Stimulated activated naive CD8-positive, alpha-beta T cell treated with anti-CD3 and anti-CD28 coated beads, Interleukin-15, amount 100 ng/mL, for 72 hours (primary cell): ENCODE data around the gene NDST3.

Experiments used
- ATAC-seq: fragments of 150-1000 bp; cut with Tn5 transposase; 2 replicates; pipeline ENCODE4 v1.10.0; 2021; ENCODE audit warnings: mild to moderate bottlenecking, moderate library complexity
- DNase-seq, 2 donors: peaks; one replicate each; pipeline ENCODE4 v3.0.0; 2021 to 2022
- H3K27ac Mint-ChIP-seq, 2 donors: one replicate each; pipeline ENCODE4 v1.8.0; 2022; ENCODE audit warnings: mild to moderate bottlenecking in 2 of 2, mixed read lengths in 2 of 2, moderate library complexity in 2 of 2
- H3K27me3 Mint-ChIP-seq: one replicate; pipeline ENCODE4 v1.8.0; 2022; ENCODE audit warnings: mixed read lengths
- H3K4me1 Mint-ChIP-seq: one replicate; pipeline ENCODE4 v1.8.0; 2022; ENCODE audit warnings: mild to moderate bottlenecking, mixed read lengths
- H3K4me3 Mint-ChIP-seq, 2 donors: one replicate each; pipeline ENCODE4 v1.8.0; 2022; ENCODE audit warnings: mild to moderate bottlenecking in 2 of 2, mixed read lengths in 2 of 2, moderate library complexity in 1 of 2
- H3K9me3 Mint-ChIP-seq, 2 donors: one replicate each; pipeline ENCODE4 v1.8.0; 2022; ENCODE audit warnings: mixed read lengths in 2 of 2

NDST3 gene

DNA sequence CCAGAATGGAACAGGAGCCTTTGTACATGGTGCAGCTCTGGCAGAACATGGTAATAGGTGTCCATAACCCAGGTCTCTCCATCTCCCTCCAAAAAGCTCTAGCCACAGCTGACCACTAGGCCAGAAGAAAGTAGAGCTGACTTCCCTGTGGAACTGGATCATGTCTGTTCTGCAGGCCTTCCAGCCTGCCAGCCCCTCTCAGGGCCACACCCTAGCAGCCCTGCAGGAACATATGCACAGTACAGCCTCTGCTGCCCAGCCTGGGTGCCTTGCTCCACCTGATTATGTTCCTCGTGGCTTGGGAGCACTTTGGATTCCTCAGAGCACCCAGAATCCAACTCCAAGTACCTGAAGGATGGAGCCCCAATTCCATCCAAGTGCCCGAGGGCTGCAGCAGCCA lies 12.0 kb downstream of the NDST3 start:
- ATAC-seq (no peak), DNase-seq (no peak)
- no peaks in the 10 kb centered on the region for H3K4me1 Mint-ChIP-seq
- no peak overlapping the region for H3K27ac Mint-ChIP-seq
- H3K4me3 Mint-ChIP-seq: no peak overlapping the region
- H3K27me3 Mint-ChIP-seq: no peaks in the 10 kb centered on the region
- H3K9me3 Mint-ChIP-seq: peaks cover 0 to 5% of the 10 kb centered on the region in 2 donors

DNA sequence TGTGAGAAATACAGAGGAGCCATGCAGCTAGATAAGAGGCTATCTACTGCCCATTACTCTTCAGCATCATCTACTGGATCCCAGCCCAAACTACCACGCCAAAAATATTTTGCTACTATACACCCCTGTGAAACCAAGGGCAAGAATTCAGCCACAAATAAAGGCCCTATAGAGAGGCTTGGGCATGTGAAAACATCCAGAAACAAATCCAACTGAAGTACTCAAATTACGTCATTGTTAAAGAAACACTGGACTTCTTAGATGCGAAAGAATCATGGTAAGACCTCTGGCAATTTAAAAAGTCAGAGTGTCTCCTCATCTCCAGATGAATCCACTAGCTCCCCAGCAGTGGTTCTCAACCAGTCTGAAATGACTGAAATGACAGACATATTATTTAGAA lies 12.8 kb downstream of the NDST3 start:
- DNase-seq (no peak), ATAC-seq (no peak)
- Mint-ChIP-seq H3K27me3 (no peaks in the 10 kb centered on the region), H3K9me3 (peaks cover 0 to 6% of the 10 kb centered on the region in 2 donors), H3K4me3 (no peak overlapping the region), H3K27ac (no peak overlapping the region), H3K4me1 (no peaks in the 10 kb centered on the region)

DNA sequence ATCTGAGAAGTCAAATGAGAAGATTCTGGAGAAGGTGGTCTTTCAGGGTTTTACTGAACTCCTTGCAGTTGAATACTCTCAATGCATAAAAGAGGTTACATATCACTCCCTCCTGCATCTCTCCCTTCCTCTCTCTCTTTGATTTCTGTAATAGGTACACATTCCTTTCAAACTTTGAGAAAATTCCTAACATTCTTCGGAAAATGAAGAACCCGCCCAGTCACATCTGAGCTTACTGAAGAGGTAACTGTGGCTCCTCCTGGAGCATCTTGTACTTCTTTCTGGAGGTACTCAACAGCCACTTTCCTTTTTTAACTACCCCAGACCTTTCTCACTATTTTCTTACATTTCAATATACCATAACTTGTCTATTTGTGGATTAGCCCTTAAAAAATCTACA lies 24.7 kb downstream of the NDST3 start:
- Mint-ChIP-seq H3K9me3 (no peaks in the 10 kb centered on the region), H3K4me1 (no peaks in the 10 kb centered on the region), H3K4me3 (no peak overlapping the region), H3K27ac (no peak overlapping the region), H3K27me3 (peaks cover 8% of the 10 kb centered on the region)
- ATAC-seq (no peak), DNase-seq (no peak)

DNA sequence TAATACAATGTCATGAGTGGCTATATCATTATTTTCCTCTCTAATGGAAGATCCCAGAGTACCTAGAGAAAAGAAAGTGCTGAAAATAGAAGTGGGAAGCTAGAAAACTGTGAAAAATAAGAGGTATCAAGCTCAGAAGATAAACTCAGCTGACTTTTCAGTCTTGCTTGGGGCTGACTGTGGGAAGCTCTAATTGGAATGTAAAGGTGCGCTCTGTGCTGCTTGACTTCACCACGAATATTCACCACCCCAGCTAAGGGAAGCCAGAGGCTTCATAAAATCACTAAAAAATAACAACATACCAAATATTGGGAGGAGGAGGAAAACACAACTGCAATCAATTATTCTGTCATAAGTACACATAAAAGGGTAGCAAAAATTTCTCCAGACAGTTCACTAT lies 25.1 kb downstream of the NDST3 start:
- Mint-ChIP-seq H3K4me1 (no peaks in the 10 kb centered on the region), H3K27me3 (peaks cover 8% of the 10 kb centered on the region), H3K4me3 (no peak overlapping the region), H3K27ac (no peak overlapping the region), H3K9me3 (no peaks in the 10 kb centered on the region)
- no peak for ATAC-seq
- no peak for DNase-seq

DNA sequence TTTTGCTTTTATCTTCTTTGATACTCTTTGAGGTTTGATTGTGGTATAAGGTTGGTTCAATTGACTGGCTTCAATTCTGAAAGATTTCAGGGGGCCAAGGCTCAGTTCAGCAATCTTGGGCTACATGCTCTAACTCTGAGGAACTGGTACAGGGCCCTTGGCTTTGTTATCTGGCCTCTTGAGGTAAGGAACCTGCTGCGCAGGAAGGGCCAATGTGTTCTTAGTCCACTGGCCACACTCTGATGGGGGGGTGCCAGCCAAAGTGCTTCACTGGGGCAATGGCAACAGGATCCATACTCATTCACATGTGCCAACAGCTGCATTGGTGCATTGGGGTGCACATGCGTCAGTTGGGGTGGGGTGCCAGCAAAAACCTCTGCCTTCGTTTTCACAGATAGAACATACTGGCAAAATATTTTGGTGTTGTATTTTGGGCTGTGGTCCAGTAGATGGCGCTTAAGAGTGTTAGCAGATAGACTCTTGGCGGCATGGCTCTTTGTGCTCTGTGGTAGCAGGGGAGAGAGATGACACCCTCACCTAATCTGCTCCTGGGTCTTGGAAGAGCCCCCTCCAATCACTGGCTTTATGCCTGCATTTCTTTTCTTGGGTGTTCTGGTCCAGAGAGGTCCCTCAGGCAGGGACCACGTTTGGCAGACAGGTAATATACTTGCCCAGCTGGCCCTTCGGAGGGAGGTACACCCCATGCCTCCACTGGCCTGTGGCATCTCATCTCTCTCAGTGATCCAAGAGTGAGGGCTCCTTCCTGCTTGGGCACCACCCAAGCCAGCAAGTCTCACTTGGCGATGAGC lies 42.9 kb downstream of the NDST3 start:
- no peaks in the 10 kb centered on the region for H3K4me1 Mint-ChIP-seq
- no peak overlapping the region for H3K4me3 Mint-ChIP-seq
- DNase-seq: peak in 1 of 2 donors; percentile 6
- ATAC-seq: no peak
- no peak overlapping the region for H3K27ac Mint-ChIP-seq
- peaks cover 7% of the 10 kb centered on the region for H3K27me3 Mint-ChIP-seq
- peaks cover 5 to 7% of the 10 kb centered on the region in 2 donors for H3K9me3 Mint-ChIP-seq

DNA sequence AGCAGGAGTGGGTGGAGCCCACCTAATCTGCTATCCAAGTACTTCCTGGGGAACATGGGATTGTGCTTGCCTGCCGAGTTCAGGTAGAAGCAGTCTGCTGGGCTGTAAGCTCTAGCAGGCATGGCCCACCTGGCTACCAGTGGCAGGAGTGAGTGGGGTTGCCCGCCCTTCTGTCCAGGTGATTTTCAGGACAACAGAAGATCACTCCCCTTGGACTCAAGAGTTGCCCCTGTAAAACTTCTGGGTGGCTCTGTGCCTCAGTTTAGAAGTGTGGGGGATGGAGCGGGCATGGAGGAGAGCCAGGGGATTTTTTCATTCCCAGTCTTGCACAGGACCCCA lies 43.5 kb downstream of the NDST3 start:
- no peaks in the 10 kb centered on the region for H3K4me1 Mint-ChIP-seq
- H3K27ac Mint-ChIP-seq: no peak overlapping the region
- peaks cover 7% of the 10 kb centered on the region for H3K27me3 Mint-ChIP-seq
- ATAC-seq: no peak
- peaks cover 5 to 7% of the 10 kb centered on the region in 2 donors for H3K9me3 Mint-ChIP-seq
- no peak for DNase-seq
- H3K4me3 Mint-ChIP-seq: no peak overlapping the region

DNA sequence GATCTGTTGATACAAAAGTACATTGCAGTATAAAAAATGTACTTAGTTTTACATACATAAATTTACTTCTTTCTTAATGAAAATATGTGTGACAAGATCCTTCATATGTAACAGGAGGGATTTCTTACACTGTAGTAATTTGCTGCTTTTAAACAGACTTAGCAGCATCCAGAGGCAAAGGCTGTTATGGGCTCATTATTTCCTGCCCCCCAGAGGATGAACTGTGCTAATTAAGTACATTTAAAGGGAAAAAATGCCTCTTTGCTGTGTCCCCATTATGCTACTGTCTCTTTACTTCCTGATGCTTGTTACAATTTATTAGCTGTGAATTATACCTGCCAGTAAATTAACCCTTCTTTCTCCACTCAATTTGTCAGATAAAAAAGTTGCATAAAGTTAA lies 47.1 kb downstream of the NDST3 start:
- peaks cover 6% of the 10 kb centered on the region for H3K4me1 Mint-ChIP-seq
- DNase-seq (no peak), ATAC-seq (no peak)
- no peak overlapping the region for H3K4me3 Mint-ChIP-seq
- H3K27me3 Mint-ChIP-seq: peaks cover 7% of the 10 kb centered on the region
- H3K27ac Mint-ChIP-seq: no peak overlapping the region
- H3K9me3 Mint-ChIP-seq: peaks cover 0 to 7% of the 10 kb centered on the region in 2 donors

DNA sequence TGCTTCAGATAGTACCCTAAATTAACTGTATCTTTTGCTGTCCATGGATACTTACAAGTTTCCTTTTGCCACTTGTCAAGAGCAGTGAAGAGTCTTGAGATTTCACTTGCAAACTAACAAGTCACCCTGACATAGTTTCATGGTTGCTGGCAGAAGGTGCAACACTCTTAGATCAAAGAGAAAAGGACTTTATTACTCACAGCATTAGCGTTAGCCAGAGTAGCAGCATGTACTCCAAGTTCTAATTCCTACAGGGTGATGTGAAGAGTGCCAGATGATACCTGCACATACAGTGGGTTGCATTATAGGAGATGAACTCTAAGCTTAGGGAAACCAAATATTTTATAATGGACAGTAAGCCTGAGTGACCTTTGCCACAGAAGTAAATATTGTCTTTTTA lies 47.9 kb downstream of the NDST3 start:
- H3K9me3 Mint-ChIP-seq: peaks cover 0 to under 1% of the 10 kb centered on the region in 2 donors
- no peak overlapping the region for H3K27ac Mint-ChIP-seq
- no peak for ATAC-seq
- peaks cover 8% of the 10 kb centered on the region for H3K4me1 Mint-ChIP-seq
- no peak for DNase-seq
- H3K27me3 Mint-ChIP-seq: peaks cover 7% of the 10 kb centered on the region
- H3K4me3 Mint-ChIP-seq: no peak overlapping the region

DNA sequence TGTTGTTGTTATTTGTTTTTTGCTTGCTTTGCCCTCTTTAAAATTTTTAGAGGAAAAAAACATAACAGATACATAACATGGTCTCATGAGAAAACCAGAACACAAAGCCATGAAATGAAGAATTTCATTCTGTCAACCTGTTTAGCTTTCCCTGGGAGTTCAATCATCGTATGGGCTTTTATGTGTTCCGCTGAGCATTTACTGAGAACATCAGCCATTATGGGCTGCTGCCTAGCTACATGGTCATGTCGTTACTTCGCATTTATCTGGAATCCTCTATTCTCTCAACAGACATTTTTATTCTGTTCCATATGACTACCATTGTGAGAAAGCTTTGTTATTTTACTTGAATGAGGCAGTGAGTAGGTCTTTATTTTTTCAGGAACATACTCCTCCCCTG lies 51.4 kb downstream of the NDST3 start:
- ATAC-seq (no peak), DNase-seq (no peak)
- H3K27ac Mint-ChIP-seq: no peak overlapping the region
- peaks cover 8% of the 10 kb centered on the region for H3K4me1 Mint-ChIP-seq
- H3K4me3 Mint-ChIP-seq: no peak overlapping the region
- no peaks in the 10 kb centered on the region for H3K9me3 Mint-ChIP-seq
- no peaks in the 10 kb centered on the region for H3K27me3 Mint-ChIP-seq

DNA sequence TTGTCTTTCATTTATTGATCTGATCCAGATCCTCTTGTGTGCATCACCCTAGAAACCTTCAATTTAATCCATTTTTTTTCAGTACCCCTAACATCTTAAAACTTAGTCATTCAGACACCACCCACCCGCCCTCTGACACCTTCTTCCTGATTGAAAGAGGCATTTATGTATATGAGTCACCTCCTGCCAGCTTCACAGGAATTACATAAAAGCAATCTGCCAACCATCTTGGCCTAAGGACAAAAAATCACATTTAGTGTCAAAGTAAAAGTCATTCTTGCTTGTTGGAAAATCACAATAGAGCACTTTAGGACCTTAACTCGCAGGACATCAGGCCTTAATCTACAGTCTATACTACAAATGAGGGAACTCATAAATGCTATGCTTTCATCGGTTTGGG lies 52.1 kb downstream of the NDST3 start:
- DNase-seq: no peak
- H3K9me3 Mint-ChIP-seq: no peaks in the 10 kb centered on the region
- H3K27me3 Mint-ChIP-seq: no peaks in the 10 kb centered on the region
- no peak overlapping the region for H3K27ac Mint-ChIP-seq
- peaks cover 8% of the 10 kb centered on the region for H3K4me1 Mint-ChIP-seq
- ATAC-seq: no peak
- no peak overlapping the region for H3K4me3 Mint-ChIP-seq

DNA sequence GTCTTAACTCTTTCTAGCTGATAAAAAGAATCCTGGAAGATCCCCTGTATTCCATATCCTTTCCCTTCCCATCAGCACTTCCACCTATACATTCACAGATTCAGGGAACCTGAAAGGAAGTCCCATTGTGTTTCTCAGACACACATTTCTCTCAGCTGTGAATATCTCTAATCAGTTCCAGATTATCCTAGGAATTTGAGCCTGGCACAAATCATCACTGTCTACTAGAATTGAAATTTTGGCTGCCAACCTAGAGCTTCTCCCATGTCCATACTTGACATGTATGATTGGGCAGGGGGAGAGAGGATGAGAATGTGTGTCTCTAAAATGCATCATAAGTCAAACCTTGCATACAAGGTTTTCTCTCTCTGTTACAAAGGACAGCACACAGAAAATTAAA lies 53.1 kb downstream of the NDST3 start:
- H3K27ac Mint-ChIP-seq: no peak overlapping the region
- no peaks in the 10 kb centered on the region for H3K9me3 Mint-ChIP-seq
- no peaks in the 10 kb centered on the region for H3K27me3 Mint-ChIP-seq
- H3K4me1 Mint-ChIP-seq: peaks cover 8% of the 10 kb centered on the region
- DNase-seq: no peak
- no peak overlapping the region for H3K4me3 Mint-ChIP-seq
- ATAC-seq: no peak

DNA sequence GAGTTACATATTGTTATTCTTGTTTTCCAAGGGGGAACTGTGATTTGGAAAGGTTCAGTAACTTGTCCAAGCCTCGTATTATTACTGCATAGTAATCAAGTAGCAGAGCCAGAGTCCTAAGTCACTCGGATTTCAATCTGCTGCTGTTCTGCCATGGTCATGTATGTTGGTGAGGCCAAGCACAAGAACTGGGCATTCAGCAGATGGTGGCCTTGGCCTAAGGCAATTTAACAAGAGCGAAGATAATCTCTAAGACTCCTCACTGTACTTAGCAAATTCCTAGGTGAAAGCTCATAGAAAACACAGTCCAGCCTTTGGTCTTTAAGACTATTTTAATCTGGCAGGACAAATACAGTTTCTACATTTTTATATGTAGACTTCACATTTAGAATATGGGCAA lies 64.8 kb downstream of the NDST3 start:
- no peaks in the 10 kb centered on the region for H3K9me3 Mint-ChIP-seq
- H3K4me3 Mint-ChIP-seq: no peak overlapping the region
- no peaks in the 10 kb centered on the region for H3K27me3 Mint-ChIP-seq
- no peak for DNase-seq
- no peak overlapping the region for H3K27ac Mint-ChIP-seq
- no peaks in the 10 kb centered on the region for H3K4me1 Mint-ChIP-seq
- ATAC-seq: no peak

DNA sequence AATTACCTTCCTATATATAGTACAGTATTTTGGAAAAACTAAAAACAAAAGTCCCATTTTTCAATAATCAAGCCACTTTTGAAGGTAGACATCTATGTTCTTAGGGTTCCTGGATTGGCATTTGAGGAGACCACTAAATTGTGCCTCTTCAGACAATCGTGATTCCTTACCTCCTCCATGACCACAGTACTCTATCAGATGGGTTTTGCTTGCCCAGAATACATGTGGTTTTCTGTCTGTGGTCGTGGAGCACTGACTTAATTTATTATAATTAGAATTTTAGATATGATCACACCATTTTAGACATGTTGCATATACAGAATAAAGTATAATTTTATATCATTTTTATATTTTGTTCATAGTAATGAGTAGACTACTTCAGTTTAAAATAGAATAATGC lies 67.9 kb downstream of the NDST3 start:
- Mint-ChIP-seq H3K9me3 (no peaks in the 10 kb centered on the region), H3K27me3 (no peaks in the 10 kb centered on the region), H3K4me1 (no peaks in the 10 kb centered on the region), H3K27ac (no peak overlapping the region), H3K4me3 (no peak overlapping the region)
- DNase-seq (no peak), ATAC-seq (no peak)

DNA sequence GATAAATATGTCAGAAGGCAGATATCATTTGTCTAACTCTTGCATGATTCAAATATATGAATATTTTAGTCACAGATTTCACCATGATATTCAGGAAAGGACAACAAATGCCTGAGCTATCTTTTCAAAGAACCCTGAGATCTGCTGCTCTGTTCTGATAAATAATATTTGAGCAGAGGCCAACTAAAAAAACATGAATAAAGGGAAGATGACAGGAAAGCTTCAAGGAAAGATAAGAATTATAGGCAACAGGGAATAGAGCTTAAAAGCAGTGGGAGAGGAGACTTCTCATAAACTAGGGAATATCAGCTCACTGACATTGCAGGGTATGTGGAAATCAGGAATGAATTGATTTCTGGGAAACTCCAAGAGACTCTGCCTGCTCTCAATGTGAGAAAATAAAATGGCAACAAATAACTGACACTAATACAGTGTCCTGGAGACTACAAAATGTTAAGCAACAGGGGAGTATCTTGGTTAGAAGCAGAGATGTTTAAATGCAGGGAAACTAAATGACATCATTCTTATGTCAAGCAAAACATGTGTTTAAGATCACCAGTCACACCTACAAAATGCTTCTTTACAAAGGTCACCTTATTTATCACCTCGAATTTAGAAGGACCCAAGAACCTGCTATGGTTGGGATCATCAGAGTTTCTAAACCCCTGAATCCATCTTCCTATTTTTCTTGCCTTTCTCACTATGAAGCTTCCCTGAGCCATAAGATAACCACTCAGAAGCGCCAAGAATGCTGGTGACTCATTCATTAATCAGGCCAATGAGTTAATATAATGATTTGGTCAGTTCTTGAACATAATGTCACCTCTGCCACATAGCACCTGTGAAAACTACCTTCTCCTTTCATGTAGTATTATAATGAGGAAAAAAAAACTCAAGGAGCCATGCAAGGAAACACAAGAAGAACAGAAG lies 78.1 kb downstream of the NDST3 start:
- no peak for DNase-seq
- peaks cover 4 to 7% of the 10 kb centered on the region in 2 donors for H3K9me3 Mint-ChIP-seq
- H3K27me3 Mint-ChIP-seq: no peaks in the 10 kb centered on the region
- H3K4me3 Mint-ChIP-seq: no peak overlapping the region
- peaks cover 6% of the 10 kb centered on the region for H3K4me1 Mint-ChIP-seq
- no peak overlapping the region for H3K27ac Mint-ChIP-seq
- ATAC-seq: no peak

DNA sequence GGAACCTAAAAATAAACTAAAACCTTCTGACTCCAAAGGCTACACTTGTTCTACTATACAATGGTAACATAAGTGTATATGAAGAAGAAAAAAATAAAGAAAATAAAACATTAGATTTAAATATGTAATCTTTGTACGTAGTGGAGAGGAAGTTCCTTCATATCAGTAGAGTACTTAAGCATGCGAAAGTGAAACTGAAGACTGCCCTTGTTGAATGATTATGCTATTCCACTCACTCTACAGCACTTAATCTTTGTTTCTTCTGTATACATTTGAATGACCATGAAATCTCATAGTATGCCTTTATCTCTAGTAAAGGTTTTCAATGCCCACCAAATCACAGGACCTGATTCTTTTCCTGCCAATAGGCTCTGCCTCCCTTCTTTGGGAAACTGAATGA lies 78.9 kb downstream of the NDST3 start:
- Mint-ChIP-seq H3K9me3 (peaks cover 0 to 7% of the 10 kb centered on the region in 2 donors), H3K27me3 (no peaks in the 10 kb centered on the region), H3K27ac (no peak overlapping the region), H3K4me1 (peaks cover 6% of the 10 kb centered on the region), H3K4me3 (no peak overlapping the region)
- ATAC-seq (no peak), DNase-seq (no peak)

DNA sequence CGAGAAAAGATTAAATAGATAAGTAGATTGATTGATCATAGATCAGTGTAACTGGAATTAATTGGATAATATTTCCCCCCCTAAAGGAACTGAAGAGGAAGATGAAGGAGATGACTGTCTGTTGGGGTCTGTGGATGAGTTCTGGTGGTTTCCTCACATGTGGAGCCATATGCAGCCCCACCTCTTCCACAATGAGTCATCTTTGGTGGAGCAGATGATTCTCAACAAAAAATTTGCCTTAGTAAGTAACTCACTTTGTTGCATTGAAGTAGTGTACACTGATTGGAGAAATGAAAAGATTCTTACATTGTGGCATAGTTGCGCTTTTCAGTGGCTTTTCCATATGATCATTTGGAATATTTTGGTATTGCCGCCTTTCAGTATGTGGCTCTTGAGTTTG lies 80.4 kb downstream of the NDST3 start:
- H3K9me3 Mint-ChIP-seq: peaks cover 0 to 7% of the 10 kb centered on the region in 2 donors
- no peak overlapping the region for H3K27ac Mint-ChIP-seq

More for the DNA sequence above, 80.4 kb downstream of the NDST3 start:
- DNase-seq: no peak
- no peak for ATAC-seq
- no peak overlapping the region for H3K4me3 Mint-ChIP-seq
- H3K27me3 Mint-ChIP-seq: no peaks in the 10 kb centered on the region
- peaks cover 6% of the 10 kb centered on the region for H3K4me1 Mint-ChIP-seq
